Measurements from ENCODE around the gene TNKS2.

TNKS2 gene

GRCh38 chr10:91762878-91763277 lies 35.3 kb upstream of the TNKS2 start:
- Histone ChIP-seq H3K4me1 (ENCODE audit: insufficient read depth, low read length, poor library complexity, severe bottlenecking) (no peaks in the 10 kb centered on the region), H3K9me3 (ENCODE audit: insufficient read depth, low read depth, low read length) (no peaks in the 10 kb centered on the region), H3F3A (ENCODE audit: low read depth) (no peaks in the 10 kb centered on the region), H4K20me1 (ENCODE audit: insufficient read depth, low read length, poor library complexity, severe bottlenecking) (no peaks in the 10 kb centered on the region), H2AFZ (ENCODE audit: low read length) (no peak overlapping the region), H3K9me2 (replicated peaks; ENCODE audit: low read depth, low read length) (no peaks in the 10 kb centered on the region), H3K79me2 (ENCODE audit: insufficient read depth, low read length) (no peaks in the 10 kb centered on the region), H3K4me2 (ENCODE audit: low read depth, low read length, poor library complexity, severe bottlenecking) (no peak overlapping the region), H3K27me3 (ENCODE audit: insufficient read depth, low read length, poor library complexity, severe bottlenecking) (no peaks in the 10 kb centered on the region), H3K9ac (ENCODE audit: low read depth, low read length, poor library complexity, severe bottlenecking) (no peak overlapping the region), H3K36me3 (ENCODE audit: insufficient read depth, low read length) (no peaks in the 10 kb centered on the region), H3K4me3 (ENCODE audit: low read length, poor library complexity, severe bottlenecking) (no peak overlapping the region)
- TF ChIP-seq EZH2phosphoT487 (IDR thresholded peaks at IDR 0.05; ENCODE audit: borderline replicate concordance) (no peak), CTCF (conservative IDR thresholded peaks at IDR 0.05; ENCODE audit: low read length) (no peak)

GRCh38 chr10:91766676-91767075 lies 31.6 kb upstream of the TNKS2 start:
- Histone ChIP-seq H2AFZ (ENCODE audit: low read length) (no peak overlapping the region), H3K79me2 (ENCODE audit: insufficient read depth, low read length) (no peaks in the 10 kb centered on the region), H3K4me2 (ENCODE audit: low read depth, low read length, poor library complexity, severe bottlenecking) (no peak overlapping the region), H3K9me3 (ENCODE audit: insufficient read depth, low read depth, low read length) (no peaks in the 10 kb centered on the region), H4K20me1 (ENCODE audit: insufficient read depth, low read length, poor library complexity, severe bottlenecking) (no peaks in the 10 kb centered on the region), H3K36me3 (ENCODE audit: insufficient read depth, low read length) (no peaks in the 10 kb centered on the region), H3K4me1 (ENCODE audit: insufficient read depth, low read length, poor library complexity, severe bottlenecking) (no peaks in the 10 kb centered on the region), H3K27me3 (ENCODE audit: insufficient read depth, low read length, poor library complexity, severe bottlenecking) (no peaks in the 10 kb centered on the region), H3K9ac (ENCODE audit: low read depth, low read length, poor library complexity, severe bottlenecking) (no peak overlapping the region), H3K9me2 (replicated peaks; ENCODE audit: low read depth, low read length) (no peaks in the 10 kb centered on the region), H3K4me3 (ENCODE audit: low read length, poor library complexity, severe bottlenecking) (no peak overlapping the region), H3F3A (ENCODE audit: low read depth) (no peaks in the 10 kb centered on the region)
- no peak for TF ChIP-seq CTCF (conservative IDR thresholded peaks at IDR 0.05; ENCODE audit: low read length)
- TF ChIP-seq EZH2phosphoT487 (IDR thresholded peaks at IDR 0.05; ENCODE audit: borderline replicate concordance) = no peak

GRCh38 chr10:91768123-91768522 lies 30.1 kb upstream of the TNKS2 start:
- H3K9ac ChIP-seq (ENCODE audit: low read depth, low read length, poor library complexity, severe bottlenecking) = no peak overlapping the region

More at GRCh38 chr10:91768123-91768522, 30.1 kb upstream of the TNKS2 start:
- Histone ChIP-seq H3K4me1 (ENCODE audit: insufficient read depth, low read length, poor library complexity, severe bottlenecking) (no peaks in the 10 kb centered on the region), H3K27me3 (ENCODE audit: insufficient read depth, low read length, poor library complexity, severe bottlenecking) (no peaks in the 10 kb centered on the region), H4K20me1 (ENCODE audit: insufficient read depth, low read length, poor library complexity, severe bottlenecking) (no peaks in the 10 kb centered on the region), H3K4me3 (ENCODE audit: low read length, poor library complexity, severe bottlenecking) (no peak overlapping the region), H3K36me3 (ENCODE audit: insufficient read depth, low read length) (no peaks in the 10 kb centered on the region), H3K79me2 (ENCODE audit: insufficient read depth, low read length) (no peaks in the 10 kb centered on the region), H3K9me2 (replicated peaks; ENCODE audit: low read depth, low read length) (no peaks in the 10 kb centered on the region), H3K4me2 (ENCODE audit: low read depth, low read length, poor library complexity, severe bottlenecking) (no peak overlapping the region), H3K9me3 (ENCODE audit: insufficient read depth, low read depth, low read length) (no peaks in the 10 kb centered on the region), H3F3A (ENCODE audit: low read depth) (no peaks in the 10 kb centered on the region), H2AFZ (ENCODE audit: low read length) (no peak overlapping the region)
- no peak for TF ChIP-seq CTCF (conservative IDR thresholded peaks at IDR 0.05; ENCODE audit: low read length)
- TF ChIP-seq EZH2phosphoT487 (IDR thresholded peaks at IDR 0.05; ENCODE audit: borderline replicate concordance) = no peak

All from Loucy (cell line).